K562 (cell line): ENCODE data around the gene DMXL1. TPM values are rescaled to one million over a fixed set of nuclear protein-coding genes. Genes with fewer than 3 reads are reported as not detected.

Experiments used
- ATAC-seq: fragments of 200-7000 bp; cut with Tn5 transposase; 3 replicates; pipeline ENCODE4 v1.9.1; 2020; ENCODE audit warnings: moderate library complexity
- BruUV-seq: library from RNA; stranded (reverse); fragments of 400-500 nt; replicated peaks from 2 replicates; lab custom pipeline; 2021; lab: Mats Ljungman, UMichigan
- CTCF ChIA-PET: fragments of 300-600 bp; formaldehyde crosslinking; extraction: SDS; loops from one replicate; lab custom pipeline; 2021; ENCODE audit warnings: low intra/inter-chr PET ratio; lab: Yijun Ruan, JAX
- POLR2A ChIA-PET: fragments of 300-600, 350-650 bp; sonication (Branson Sonifier 250); formaldehyde crosslinking; extraction: SDS; loops from one replicate; lab custom pipeline; 2021; ENCODE audit warnings: antibody characterized with exemption, inconsistent platforms; lab: Yijun Ruan, JAX
- DNase-seq, 4 experiments: peaks; one replicate each; pipeline versions ENCODE4 v3.0.0 to v3.0.0-alpha.2; 2011 to 2018; ENCODE audit warnings: low spot score in 3 of 4, mixed read lengths in 3 of 4; ENCODE audit errors: extremely low read depth in 1 of 4
- FAIRE-seq: peaks from 2 replicates; lab custom pipeline; 2011; peaks lifted over from hg19 to GRCh38; lab: Jason Lieb, UNC
- H2AFZ ChIP-seq: 2 replicates; pipeline ENCODE4 v1.6.0; 2011; ENCODE audit warnings: low read depth, low read length, control low read depth, inconsistent platforms
- H3K27ac ChIP-seq: fragments of 200-600 bp; 3 replicates; pipeline ENCODE4 v1.8.0; 2011; ENCODE audit warnings: low read depth, mild to moderate bottlenecking, control low read depth, inconsistent platforms, low read length, moderate library complexity, mixed read lengths; ENCODE audit errors: extremely low read depth
- H3K27me3 ChIP-seq, 2 experiments: fragments of 300-600 bp in 1 of 2; 2 replicates in 1 of 2; 3 replicates in 1 of 2; pipeline versions ENCODE4 v1.6.0 to v1.8.0; 2011; ENCODE audit warnings: inconsistent platforms in 2 of 2, low read length in 2 of 2, mild to moderate bottlenecking in 1 of 2, mixed read lengths in 1 of 2, moderate library complexity in 1 of 2; ENCODE audit not compliant: control insufficient read depth in 2 of 2, insufficient read depth in 2 of 2
- H3K36me3 ChIP-seq: fragments of 300-600 bp; 3 replicates; pipeline ENCODE4 v1.8.0; 2011; ENCODE audit warnings: mild to moderate bottlenecking, low read length, inconsistent platforms; ENCODE audit not compliant: control insufficient read depth, insufficient read depth
- H3K4me1 ChIP-seq, 2 experiments: fragments of 200-600 bp in 1 of 2; replicated peaks in 1 of 2; 2 replicates in 1 of 2; 3 replicates in 1 of 2; pipeline versions ENCODE4 v1.5.1 to v1.8.0; 2011; ENCODE audit warnings: inconsistent platforms in 2 of 2, low read length in 2 of 2, mild to moderate bottlenecking in 1 of 2, mixed read lengths in 1 of 2, moderate library complexity in 1 of 2; ENCODE audit not compliant: control insufficient read depth in 2 of 2, insufficient read depth in 2 of 2
- H3K4me2 ChIP-seq: 2 replicates; pipeline ENCODE4 v1.6.1; 2011; ENCODE audit warnings: low read length, control low read depth, inconsistent platforms, mixed read lengths; ENCODE audit not compliant: insufficient read depth
- H3K4me3 ChIP-seq: fragments of 200-600 bp; sonication (generic), shearing (Covaris generic); 2 replicates; pipeline ENCODE4 v1.5.1; 2016; ENCODE audit warnings: control low read depth, inconsistent platforms
- H3K79me2 ChIP-seq: fragments of 200-600 bp; 3 replicates; pipeline ENCODE4 v1.8.0; 2011; ENCODE audit warnings: low read length, inconsistent platforms; ENCODE audit not compliant: control insufficient read depth, insufficient read depth
- H3K9ac ChIP-seq, 2 experiments: 2 replicates each; pipeline versions ENCODE4 v1.6.0 to v1.6.1; 2011; ENCODE audit warnings: low read depth in 2 of 2, low read length in 2 of 2, control low read depth in 1 of 2, inconsistent platforms in 1 of 2, mild to moderate bottlenecking in 1 of 2, mixed read lengths in 1 of 2; ENCODE audit not compliant: insufficient read depth in 1 of 2
- H3K9me1 ChIP-seq: one replicate; pipeline ENCODE4 v1.6.0; 2011; ENCODE audit warnings: inconsistent platforms, mild to moderate bottlenecking, low read length, moderate library complexity; ENCODE audit not compliant: control insufficient read depth, insufficient read depth
- H3K9me3 ChIP-seq: replicated peaks from 2 replicates; pipeline ENCODE4 v1.5.1; 2011; ENCODE audit warnings: low read depth, low read length, inconsistent platforms; ENCODE audit not compliant: control insufficient read depth, insufficient read depth
- H4K20me1 ChIP-seq: replicated peaks from 2 replicates; pipeline ENCODE4 v1.6.1; 2011; ENCODE audit warnings: low read length, inconsistent platforms, mixed read lengths; ENCODE audit not compliant: control insufficient read depth, insufficient read depth
- CTBP1 ChIP-seq: fragments of 450-650 bp; IDR thresholded peaks from 2 replicates; pipeline ENCODE4 v1.6.1; 2016; ENCODE audit warnings: borderline replicate concordance
- DACH1 ChIP-seq: fragments of 450-650 bp; IDR thresholded peaks from 2 replicates; pipeline ENCODE4 v1.6.1; 2018; ENCODE audit not compliant: partially characterized antibody
- JUN ChIP-seq, 2 experiments: sonication (generic) in 1 of 2; formaldehyde crosslinking in 1 of 2; IDR thresholded peaks; 2 replicates each; pipeline versions ENCODE4 v1.6.1 to v1.8.0; 2012 to 2022; ENCODE audit warnings: borderline replicate concordance in 2 of 2, mild to moderate bottlenecking in 2 of 2, improper control_type of control experiment in 1 of 2, low read depth in 1 of 2, low read length in 1 of 2, missing genetic modification reagents in 1 of 2
- KAT2B ChIP-seq: IDR thresholded peaks from one replicate; pipeline ENCODE4 v1.6.1; 2012; ENCODE audit warnings: low read depth, mild to moderate bottlenecking, control low read depth, inconsistent platforms, low read length, moderate library complexity
- MLLT1 ChIP-seq, 2 experiments: fragments of 450-650 bp; IDR thresholded peaks; 2 replicates each; pipeline ENCODE4 v1.6.1; 2016
- NFE2L1 ChIP-seq: fragments of 450-650 bp; IDR thresholded peaks from 2 replicates; pipeline ENCODE4 v1.6.1; 2016; ENCODE audit warnings: missing genetic modification characterization, low read depth, mild to moderate bottlenecking, missing compliant biosample characterization, moderate library complexity, borderline replicate concordance
- PPARD ChIP-seq: fragments of 250-450 bp; sonication (Bioruptor Pico); IDR thresholded peaks from 2 replicates; pipeline ENCODE4 v1.8.0; 2022; ENCODE audit warnings: inconsistent platforms, mild to moderate bottlenecking, moderate library complexity
- RHOXF2B ChIP-seq: fragments of 250-450 bp; sonication (Bioruptor Pico); conservative IDR thresholded peaks from 2 replicates; pipeline ENCODE4 v1.5.1; 2021
- ZNF12 ChIP-seq: sonication (generic); formaldehyde crosslinking; IDR thresholded peaks from 2 replicates; pipeline ENCODE4 v1.4.0; 2020; ENCODE audit warnings: mild to moderate bottlenecking, missing genetic modification reagents
- ZNF232 ChIP-seq: sonication (generic); formaldehyde crosslinking; IDR thresholded peaks from 2 replicates; pipeline ENCODE4 v1.8.0; 2022; ENCODE audit warnings: mild to moderate bottlenecking, missing genetic modification reagents
- ZNF592 ChIP-seq: fragments of 450-650 bp; IDR thresholded peaks from 2 replicates; pipeline ENCODE4 v1.6.1; 2017; ENCODE audit warnings: antibody characterized with exemption, mild to moderate bottlenecking
- ZNF77 ChIP-seq: fragments of 250-450 bp; sonication (Bioruptor Pico); IDR thresholded peaks from 2 replicates; pipeline ENCODE4 v1.5.0; 2020
- WGBS: fragments of 100-300 bp; shearing (Covaris generic); methylation state at CpG from one replicate; pipeline ENCODE4 v1.1.6; 2016; ENCODE audit warnings: low coverage, mixed read lengths; ENCODE audit not compliant: insufficient coverage; ENCODE audit errors: missing lambda C conversion rate; 5-methylcytosine and 5-hydroxymethylcytosine counted together
- in situ Hi-C: fragments of 300-500 bp; cut with MboI; formaldehyde crosslinking; loops from 4 replicates; pipeline ENCODE4 v1.15.0; 2018; ENCODE audit warnings: inconsistent platforms, mixed read lengths
- intact Hi-C: fragments of 100-400 bp; cut with micrococcal nuclease; formaldehyde crosslinking; loops from 2 replicates; pipeline ENCODE4 v1.14.2; 2022
- polyA plus RNA-seq, 8 experiments: library from polyadenylated mRNA; depleted of rRNA in 4 of 8; stranded (reverse) in 5 of 8; unstranded in 3 of 8; fragments of >200 nt; fragmentation: Nextera tagmentation in 2 of 8; fragmentation: Illumina TruSeq in 1 of 8; extraction: Ambion mirVana in 2 of 8; extraction: Trizol in 1 of 8; gene quantifications; 2 replicates each; pipeline versions ENCODE4 v1.2.1 to v1.2.3, GENCODE V29; 2011 to 2014; ENCODE audit warnings: inconsistent platforms in 1 of 8, missing spikeins in 1 of 8
- total RNA-seq, 7 experiments: library from RNA; depleted of rRNA in 6 of 7; stranded (reverse); fragments of >200 nt in 6 of 7; fragmentation: Illumina TruSeq in 2 of 7; extraction: Trizol in 2 of 7; gene quantifications; 2 replicates each; pipeline versions ENCODE4 v1.2.1 to v1.2.3, GENCODE V29; 2011 to 2021; ENCODE audit warnings: low replicate concordance in 1 of 7

DMXL1 gene
- total and polyA plus RNA-seq, 9 of the 15 experiments (the other 6 are each of a cell fraction or from before 2014, with no cell fraction given), result 8.3 to 40.3 (median 30.6) TPM

GRCh38 chr5:119288379-119289033, 217.6 kb downstream of the DMXL1 start (continued):
- no peak for TF ChIP-seq DACH1
- TF ChIP-seq CTBP1, result no peak
- TF ChIP-seq JUN (IDR thresholded peaks at IDR 0.05; ENCODE audit: borderline replicate concordance, low read depth, low read length), result no peak
- TF ChIP-seq JUN (CRISPR knock-in tag; IDR thresholded peaks at IDR 0.05; ENCODE audit: borderline replicate concordance), result no peak

- intact Hi-C loops, result no loop called here
- no peaks in the 10 kb centered on the region for H4K20me1 ChIP-seq
- in situ Hi-C loops, result no loop called here
- peaks cover 16 to 63% of the 10 kb centered on the region in 2 experiments for H3K4me1 ChIP-seq
- H3K4me3 ChIP-seq, result no peak overlapping the region
- POLR2A ChIA-PET, result interaction anchor here (0.8 to 2.3 kb wide), 6 partner anchors 9 to 299 kb away, joined by 3 to 14 read pairs (median 5); no protein-coding TSS in a partner anchor
- no peaks in the 10 kb centered on the region for H3K9me3 ChIP-seq
- ATAC-seq (no peak), DNase-seq (no peak), FAIRE-seq (no peak)
- no peak overlapping the region; the same call in 2 of the 3 replicates for H3K27ac ChIP-seq
- no peak overlapping the region; a peak in 1 of 4 replicates for H3K9ac ChIP-seq
- H3K4me2 ChIP-seq, result no peak overlapping the region
- TF ChIP-seq ZNF592 (no peak), PPARD (CRISPR knock-in tag) (no peak), CTBP1 (no peak), RHOXF2B (CRISPR knock-in tag) (no peak), ZNF77 (no peak), ZNF232 (no peak), KAT2B (no peak), NFE2L1 (tag) (no peak), MLLT1 (IDR thresholded peaks at IDR 0.05) (no peak), ZNF12 (CRISPR knock-in tag) (no peak)
- peaks cover 90% of the 10 kb centered on the region for H3K79me2 ChIP-seq
- no peaks in the 10 kb centered on the region for H3K27me3 ChIP-seq
- no peak overlapping the region for H2AFZ ChIP-seq
- CTCF ChIA-PET, result no interaction called here
- H3K36me3 ChIP-seq, result 0 out of 3 replicates have a peak, but pooled peaks cover 3% of the 10 kb centered on the region
- BruUV-seq, result no TSS peak
- no peaks in the 10 kb centered on the region for H3K9me1 ChIP-seq
- 67% methylated on average over 3 of the region's 3 CpGs for WGBS
Observed at GRCh38 chr5:119289438-119290044, 218.7 kb downstream of the DMXL1 start.
